Lung (tissue), 12 donors: ENCODE results near the gene SERPING1. TPM values are rescaled to one million over a fixed set of nuclear protein-coding genes. Genes with fewer than 3 reads are reported as not detected.

ENCODE experiments used
- ATAC-seq: fragments of 200-7000 bp; cut with Tn5 transposase; one replicate; pipeline ENCODE4 v1.9.1; 2020; ENCODE audit warnings: moderate number of reproducible peaks; ENCODE audit not compliant: insufficient read depth, low FRiP score
- DNase-seq, 3 donors: peaks; one replicate each; pipeline ENCODE4 v3.0.0-alpha.2; 2013 to 2017
- H3K27ac ChIP-seq, 2 donors: one replicate each; pipeline ENCODE4 v1.5.1; 2013; ENCODE audit warnings: mild to moderate bottlenecking in 2 of 2, moderate library complexity in 2 of 2, control low read depth in 1 of 2, inconsistent platforms in 1 of 2, low read depth in 1 of 2, low read length in 1 of 2
- H3K27me3 ChIP-seq, 3 donors: one replicate each; pipeline ENCODE4 v1.5.1; 2013; ENCODE audit warnings: low read length in 2 of 3; ENCODE audit not compliant: control insufficient read depth in 3 of 3, insufficient read depth in 3 of 3
- H3K36me3 ChIP-seq, 4 donors: one replicate each; pipeline ENCODE4 v1.5.1; 2013; ENCODE audit warnings: low read length in 4 of 4, mild to moderate bottlenecking in 1 of 4, moderate library complexity in 1 of 4; ENCODE audit not compliant: control insufficient read depth in 4 of 4, insufficient read depth in 4 of 4
- H3K4me1 ChIP-seq, 5 donors: one replicate each; pipeline ENCODE4 v1.5.1; 2013; ENCODE audit warnings: low read length in 5 of 5, mild to moderate bottlenecking in 2 of 5, moderate library complexity in 1 of 5; ENCODE audit not compliant: control insufficient read depth in 5 of 5, insufficient read depth in 5 of 5
- H3K4me3 ChIP-seq: one replicate; pipeline ENCODE4 v1.5.1; 2013; ENCODE audit warnings: mild to moderate bottlenecking, control low read depth, moderate library complexity
- H3K9ac ChIP-seq, 2 donors: one replicate each; pipeline ENCODE4 v1.5.1; 2013; ENCODE audit warnings: low read length in 2 of 2, control low read depth in 1 of 2; ENCODE audit not compliant: insufficient read depth in 1 of 2
- H3K9me3 ChIP-seq, 4 donors: one replicate each; pipeline ENCODE4 v1.5.1; 2013; ENCODE audit warnings: low read length in 3 of 4, mild to moderate bottlenecking in 1 of 4, moderate library complexity in 1 of 4; ENCODE audit not compliant: control insufficient read depth in 4 of 4, insufficient read depth in 3 of 4
- WGBS, 2 donors: extraction: QIAGEN DNeasy Blood & Tissue Kit; methylation state at CpG; one replicate each; pipeline ENCODE4 v1.1.7; 2013; 5-methylcytosine and 5-hydroxymethylcytosine counted together
- polyA plus RNA-seq, 2 donors: library from polyadenylated mRNA; stranded (reverse); fragments of 200-250 nt; gene quantifications; one replicate each; pipeline ENCODE4 v1.2.1, GENCODE V29; 2013
- total RNA-seq, 2 donors: library from RNA; depleted of rRNA in 1 of 2; stranded (reverse); fragments of >200 nt in 1 of 2; gene quantifications; one replicate each; pipeline ENCODE4 v1.2.1, GENCODE V29; 2014 to 2021
- TF ChIP-seq, protein P1 (sequence below): IDR thresholded peaks from 2 replicates; pipeline ENCODE4 v1.5.1; 2012; ENCODE audit warnings: mild to moderate bottlenecking; ENCODE audit errors: control extremely low read depth, extremely low read depth
- donor health status: control.
- donor health status: control.
- donor health status: Bipolar disorder and iron deficiency.
- donor health status: healthy.
- donor health status: DM: yes; HTN: yes; CAD: no.

Gene SERPING1
- total and polyA plus RNA-seq, 4 donors = 102 to 418 (median 310) TPM

DNA sequence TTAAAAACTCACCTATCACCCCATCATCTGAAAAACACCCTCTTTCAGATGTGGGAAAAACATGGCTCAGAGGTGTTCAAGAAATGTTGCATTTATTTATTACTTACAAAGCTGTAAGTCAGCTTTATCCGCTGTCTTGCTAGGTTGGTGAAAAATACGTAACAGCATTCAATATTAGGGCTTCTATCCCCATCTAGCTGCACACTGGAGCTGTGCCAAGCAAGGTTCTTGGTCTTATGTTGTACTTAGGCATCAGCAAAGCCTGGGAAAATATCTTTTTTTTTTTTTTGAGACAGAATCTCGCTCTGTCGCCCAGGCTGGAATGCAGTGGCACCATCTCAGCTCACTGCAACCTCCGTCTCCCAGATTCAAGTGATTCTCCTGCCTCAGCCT lies 7.5 kb downstream of the SERPING1 start:
- Histone ChIP-seq H3K4me3 (no peak overlapping the region), H3K9ac (no peak overlapping the region), H3K27me3 (no peaks in the 10 kb centered on the region), H3K36me3 (peaks cover 6 to 24% (median 16%) of the 10 kb centered on the region in 4 donors), H3K27ac (no peak overlapping the region), H3K9me3 (no peaks in the 10 kb centered on the region), H3K4me1 (peaks cover 0 to 18% (median 0%) of the 10 kb centered on the region in 5 donors)
- no peak for ATAC-seq
- 89 to 95% methylated on average over 5 of the region's 5 CpGs for WGBS, 2 donors
- DNase-seq = peak; percentile 58 to 80 (median 74)
- TF ChIP-seq, protein P1, sequence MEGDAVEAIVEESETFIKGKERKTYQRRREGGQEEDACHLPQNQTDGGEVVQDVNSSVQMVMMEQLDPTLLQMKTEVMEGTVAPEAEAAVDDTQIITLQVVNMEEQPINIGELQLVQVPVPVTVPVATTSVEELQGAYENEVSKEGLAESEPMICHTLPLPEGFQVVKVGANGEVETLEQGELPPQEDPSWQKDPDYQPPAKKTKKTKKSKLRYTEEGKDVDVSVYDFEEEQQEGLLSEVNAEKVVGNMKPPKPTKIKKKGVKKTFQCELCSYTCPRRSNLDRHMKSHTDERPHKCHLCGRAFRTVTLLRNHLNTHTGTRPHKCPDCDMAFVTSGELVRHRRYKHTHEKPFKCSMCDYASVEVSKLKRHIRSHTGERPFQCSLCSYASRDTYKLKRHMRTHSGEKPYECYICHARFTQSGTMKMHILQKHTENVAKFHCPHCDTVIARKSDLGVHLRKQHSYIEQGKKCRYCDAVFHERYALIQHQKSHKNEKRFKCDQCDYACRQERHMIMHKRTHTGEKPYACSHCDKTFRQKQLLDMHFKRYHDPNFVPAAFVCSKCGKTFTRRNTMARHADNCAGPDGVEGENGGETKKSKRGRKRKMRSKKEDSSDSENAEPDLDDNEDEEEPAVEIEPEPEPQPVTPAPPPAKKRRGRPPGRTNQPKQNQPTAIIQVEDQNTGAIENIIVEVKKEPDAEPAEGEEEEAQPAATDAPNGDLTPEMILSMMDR = no peak

DNA sequence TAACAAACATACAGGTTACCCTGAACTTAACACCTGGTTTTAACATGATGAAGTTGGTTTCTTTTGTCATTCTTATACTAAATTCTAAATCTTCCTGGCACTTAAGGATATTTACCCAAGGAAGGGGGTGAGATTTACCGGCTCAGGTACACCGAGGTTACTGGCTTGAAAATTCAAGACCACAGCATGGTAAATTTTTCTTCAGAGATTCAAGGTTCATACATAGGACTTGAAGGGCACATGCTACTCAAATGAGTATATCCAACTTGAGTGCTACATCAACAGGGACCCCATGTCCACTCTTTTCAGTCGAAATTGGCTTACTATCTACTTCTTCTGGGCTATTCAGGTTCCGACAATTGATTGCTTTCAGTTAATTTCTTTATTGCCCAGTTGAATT lies 12.7 kb downstream of the SERPING1 start:
- Histone ChIP-seq H3K4me1 (peaks cover 0 to 4% (median 0%) of the 10 kb centered on the region in 5 donors), H3K4me3 (no peak overlapping the region), H3K36me3 (peaks cover 12 to 52% (median 39%) of the 10 kb centered on the region in 4 donors), H3K9ac (no peak overlapping the region), H3K27me3 (no peaks in the 10 kb centered on the region), H3K9me3 (no peaks in the 10 kb centered on the region), H3K27ac (no peak overlapping the region)
- WGBS, 2 donors = 92 to 93% methylated on average over 4 of the region's 4 CpGs
- TF ChIP-seq, protein P1 = no peak
- DNase-seq (no peak), ATAC-seq (no peak)

DNA sequence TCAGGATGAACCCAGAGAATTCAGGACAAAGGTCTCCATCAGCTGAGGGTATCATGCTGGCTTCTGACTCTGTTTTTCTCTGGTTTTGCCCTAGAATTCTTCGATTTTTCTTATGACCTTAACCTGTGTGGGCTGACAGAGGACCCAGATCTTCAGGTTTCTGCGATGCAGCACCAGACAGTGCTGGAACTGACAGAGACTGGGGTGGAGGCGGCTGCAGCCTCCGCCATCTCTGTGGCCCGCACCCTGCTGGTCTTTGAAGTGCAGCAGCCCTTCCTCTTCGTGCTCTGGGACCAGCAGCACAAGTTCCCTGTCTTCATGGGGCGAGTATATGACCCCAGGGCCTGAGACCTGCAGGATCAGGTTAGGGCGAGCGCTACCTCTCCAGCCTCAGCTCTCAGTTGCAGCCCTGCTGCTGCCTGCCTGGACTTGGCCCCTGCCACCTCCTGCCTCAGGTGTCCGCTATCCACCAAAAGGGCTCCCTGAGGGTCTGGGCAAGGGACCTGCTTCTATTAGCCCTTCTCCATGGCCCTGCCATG lies 16.8 kb downstream of the SERPING1 start:
- ATAC-seq (no peak), DNase-seq (no peak)
- no peaks in the 10 kb centered on the region for H3K4me1 ChIP-seq
- H3K4me3 ChIP-seq = no peak overlapping the region
- H3K9me3 ChIP-seq = peaks cover 0 to 2% (median under 1%) of the 10 kb centered on the region in 4 donors
- H3K27me3 ChIP-seq = no peaks in the 10 kb centered on the region
- H3K36me3 ChIP-seq = peaks cover 6 to 40% (median 30%) of the 10 kb centered on the region in 4 donors
- no peak overlapping the region for H3K9ac ChIP-seq
- WGBS, 2 donors = 82 to 93% methylated on average over 10 of the region's 10 CpGs
- H3K27ac ChIP-seq = no peak overlapping the region
- TF ChIP-seq, protein P1 = no peak

DNA sequence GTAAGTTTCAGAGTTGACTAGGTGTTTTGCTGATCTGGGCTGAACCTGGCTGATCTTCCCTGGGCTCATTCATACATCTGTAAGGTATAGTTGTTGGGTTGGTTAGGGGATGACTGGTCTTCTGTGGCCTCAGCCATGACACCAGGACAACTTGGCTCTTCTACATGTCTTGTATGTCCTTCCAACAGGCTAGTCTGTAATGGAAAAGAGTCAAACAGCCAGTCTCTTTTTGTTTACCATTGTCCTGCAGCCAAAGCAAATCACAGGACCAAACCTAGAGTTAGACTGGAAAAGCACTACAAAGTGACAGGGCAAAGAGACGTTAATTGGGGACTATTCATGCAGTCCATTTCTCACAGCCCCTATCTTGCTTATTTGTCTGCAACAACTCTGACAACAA lies 17.8 kb downstream of the SERPING1 start:
- WGBS, 2 donors = 81 to 82% methylated on average over 1 of the region's 1 CpG
- Histone ChIP-seq H3K4me1 (no peaks in the 10 kb centered on the region), H3K36me3 (peaks cover 3 to 33% (median 29%) of the 10 kb centered on the region in 4 donors)

More for the DNA sequence above, 17.8 kb downstream of the SERPING1 start:
- TF ChIP-seq, protein P1 = no peak
- no peak overlapping the region for H3K27ac ChIP-seq
- ATAC-seq (no peak), DNase-seq (no peak)
- no peak overlapping the region for H3K9ac ChIP-seq
- H3K4me3 ChIP-seq = no peak overlapping the region
- H3K9me3 ChIP-seq = peaks cover 0 to 4% (median 2%) of the 10 kb centered on the region in 4 donors
- no peaks in the 10 kb centered on the region for H3K27me3 ChIP-seq
